ENCODE measurements around the gene C17orf100.

DNA sequence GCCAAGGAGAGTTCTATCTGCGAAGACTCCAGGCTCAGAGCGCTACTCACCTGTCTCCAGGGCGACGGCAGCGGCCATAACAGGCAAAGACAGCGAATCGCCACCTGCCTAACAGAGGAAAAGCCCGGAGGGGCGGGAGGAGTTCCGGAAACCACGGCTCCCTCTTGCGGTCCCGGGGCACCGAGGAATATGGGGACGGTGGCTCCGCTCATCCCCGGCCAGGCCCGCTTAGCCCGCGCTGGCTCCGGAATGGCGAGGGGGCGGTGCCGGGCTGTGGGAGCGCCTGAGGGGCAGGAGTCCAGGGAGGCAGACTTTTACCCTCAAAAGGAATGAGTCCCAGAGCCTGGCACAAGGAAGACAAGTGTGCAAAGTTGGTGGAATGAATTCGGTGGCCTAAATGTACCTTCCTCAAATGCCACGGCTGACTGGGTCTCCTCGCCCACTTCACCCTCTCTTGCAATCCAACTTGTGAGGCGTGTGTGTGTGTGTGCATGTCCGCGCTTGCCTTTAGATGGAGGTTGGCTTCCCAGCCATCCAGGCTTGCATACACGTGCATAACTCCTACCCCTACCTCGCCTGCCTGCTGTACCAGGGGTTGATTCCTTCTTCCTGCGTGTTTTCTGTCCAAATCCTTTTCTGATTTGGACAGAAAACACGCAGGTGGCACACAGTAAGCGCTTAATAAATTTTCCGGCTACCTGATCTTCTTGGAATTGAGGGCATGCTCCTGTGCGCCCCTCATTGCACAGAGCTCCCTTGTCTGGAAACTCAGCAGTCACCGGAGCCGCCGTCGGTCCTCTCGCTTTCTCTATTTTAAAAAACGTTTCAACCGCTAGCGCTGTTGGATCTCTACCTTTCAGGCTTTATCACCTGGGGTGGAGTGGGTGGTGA is 3.5 kb downstream of the C17orf100 start:
- TF ChIP-seq, protein P1, sequence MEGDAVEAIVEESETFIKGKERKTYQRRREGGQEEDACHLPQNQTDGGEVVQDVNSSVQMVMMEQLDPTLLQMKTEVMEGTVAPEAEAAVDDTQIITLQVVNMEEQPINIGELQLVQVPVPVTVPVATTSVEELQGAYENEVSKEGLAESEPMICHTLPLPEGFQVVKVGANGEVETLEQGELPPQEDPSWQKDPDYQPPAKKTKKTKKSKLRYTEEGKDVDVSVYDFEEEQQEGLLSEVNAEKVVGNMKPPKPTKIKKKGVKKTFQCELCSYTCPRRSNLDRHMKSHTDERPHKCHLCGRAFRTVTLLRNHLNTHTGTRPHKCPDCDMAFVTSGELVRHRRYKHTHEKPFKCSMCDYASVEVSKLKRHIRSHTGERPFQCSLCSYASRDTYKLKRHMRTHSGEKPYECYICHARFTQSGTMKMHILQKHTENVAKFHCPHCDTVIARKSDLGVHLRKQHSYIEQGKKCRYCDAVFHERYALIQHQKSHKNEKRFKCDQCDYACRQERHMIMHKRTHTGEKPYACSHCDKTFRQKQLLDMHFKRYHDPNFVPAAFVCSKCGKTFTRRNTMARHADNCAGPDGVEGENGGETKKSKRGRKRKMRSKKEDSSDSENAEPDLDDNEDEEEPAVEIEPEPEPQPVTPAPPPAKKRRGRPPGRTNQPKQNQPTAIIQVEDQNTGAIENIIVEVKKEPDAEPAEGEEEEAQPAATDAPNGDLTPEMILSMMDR (IDR thresholded peaks at IDR 0.05; ENCODE audit: low read length): no peak
- TF ChIP-seq EZH2phosphoT487 (IDR thresholded peaks at IDR 0.05; ENCODE audit: low read length) (no peak), EZH2 (optimal IDR thresholded peaks at IDR 0.05; ENCODE audit: low read depth, low read length) (no peak)

All from MM.1S (cell line).